SKM-1 (cell line): ENCODE data around the gene NTNG2.
"Not testable (repeated sequence)": the region's sequence is repeated elsewhere in the genome, so short reads cannot be mapped to it uniquely, and the experiment has no call there.

Experiments used
- DNase-seq: peaks from one replicate; lab custom pipeline; 2025; ENCODE audit not compliant: unreplicated experiment; lab: John Stamatoyannopoulos, UW

NTNG2 gene

DNA sequence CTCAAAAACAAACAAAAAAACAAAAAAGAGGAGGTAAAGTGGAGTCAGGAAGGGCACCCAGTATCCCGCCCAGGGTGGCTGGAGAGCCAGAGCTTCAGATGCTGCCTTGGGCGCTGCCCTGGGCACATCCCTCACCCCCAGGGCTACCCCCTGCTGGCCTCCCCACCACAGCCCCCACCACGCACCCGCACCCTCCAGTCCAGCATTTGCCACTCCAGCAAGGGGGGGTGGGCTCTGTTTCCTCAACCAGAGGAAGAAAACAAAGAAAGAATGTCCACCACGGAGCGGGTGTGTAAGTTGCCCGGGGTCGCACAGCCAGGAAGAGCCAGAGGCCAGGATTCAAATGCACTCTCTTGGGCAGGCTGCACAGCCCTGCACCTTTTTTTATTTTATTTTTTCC, 86.1 kb downstream of the NTNG2 start:
- no peak for DNase-seq

GRCh38 chr9:132249123-132249522, 87.3 kb downstream of the NTNG2 start:
- no peak for DNase-seq

GRCh38 chr9:132249690-132250089, 87.8 kb downstream of the NTNG2 start:
- no peak for DNase-seq

GRCh38 chr9:132250324-132251262, 88.7 kb downstream of the NTNG2 start:
- DNase-seq: no peak

DNA sequence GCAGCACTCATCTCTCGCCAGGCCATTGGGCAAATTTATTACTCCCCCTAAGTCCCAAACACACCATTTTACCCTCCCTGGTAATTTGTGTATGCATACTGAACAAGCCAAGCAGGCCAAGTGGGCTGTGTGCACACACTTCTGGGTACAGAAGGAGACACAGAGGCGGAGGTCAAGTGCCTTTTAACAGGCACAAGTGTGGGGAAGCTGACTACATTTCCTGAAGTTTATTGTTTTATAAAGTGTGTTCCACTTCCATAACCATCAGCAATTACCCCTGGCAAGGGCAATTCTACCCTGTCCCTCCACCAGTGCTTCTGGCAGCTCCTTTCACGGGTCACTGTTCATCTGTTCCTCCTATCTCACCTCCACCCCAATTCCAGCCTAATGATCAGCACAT, 99.0 kb downstream of the NTNG2 start:
- no peak for DNase-seq

- DNase-seq: no peak
Observed at GRCh38 chr9:132266017-132266416, 104.2 kb downstream of the NTNG2 start.

- DNase-seq: no peak
Observed at GRCh38 chr9:132267660-132268059, 105.8 kb downstream of the NTNG2 start.

- DNase-seq: peak; percentile 34
Observed at GRCh38 chr9:132268725-132269352, 107.0 kb downstream of the NTNG2 start.

DNA sequence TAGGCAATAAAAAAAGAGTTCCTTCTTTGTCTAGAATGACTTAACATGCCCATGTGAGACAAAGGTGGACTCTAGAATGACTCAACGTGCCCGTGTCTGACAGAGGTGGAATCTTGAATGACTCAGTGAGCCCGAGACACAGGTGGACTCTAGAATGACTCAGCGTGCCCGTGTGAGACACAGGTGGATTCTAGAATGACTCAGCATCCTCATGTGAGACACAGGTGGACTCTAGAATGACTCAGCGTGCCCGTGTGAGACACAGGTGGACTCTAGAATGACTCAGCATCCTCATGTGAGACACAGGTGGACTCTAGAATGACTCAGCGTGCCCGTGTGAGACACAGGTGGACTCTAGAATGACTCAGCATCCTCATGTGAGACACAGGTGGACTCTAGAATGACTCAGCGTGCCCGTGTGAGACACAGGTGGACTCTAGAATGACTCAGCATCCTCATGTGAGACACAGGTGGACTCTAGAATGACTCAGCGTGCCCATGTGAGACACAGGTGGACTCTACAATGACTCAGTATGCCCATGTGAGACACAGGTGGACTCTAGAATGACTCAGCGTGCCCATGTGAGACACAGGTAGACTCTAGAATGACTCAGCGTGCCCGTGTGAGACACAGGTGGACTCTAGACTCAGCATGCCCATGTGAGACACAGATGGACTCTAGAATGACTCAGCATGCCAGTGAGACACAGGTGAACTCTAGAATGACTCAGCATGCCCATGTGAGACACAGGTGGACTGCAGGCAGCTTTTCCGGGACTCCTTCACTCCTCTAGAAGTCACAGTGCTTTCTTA, 108.1 kb downstream of the NTNG2 start:
- not testable (repeated sequence) for DNase-seq

DNA sequence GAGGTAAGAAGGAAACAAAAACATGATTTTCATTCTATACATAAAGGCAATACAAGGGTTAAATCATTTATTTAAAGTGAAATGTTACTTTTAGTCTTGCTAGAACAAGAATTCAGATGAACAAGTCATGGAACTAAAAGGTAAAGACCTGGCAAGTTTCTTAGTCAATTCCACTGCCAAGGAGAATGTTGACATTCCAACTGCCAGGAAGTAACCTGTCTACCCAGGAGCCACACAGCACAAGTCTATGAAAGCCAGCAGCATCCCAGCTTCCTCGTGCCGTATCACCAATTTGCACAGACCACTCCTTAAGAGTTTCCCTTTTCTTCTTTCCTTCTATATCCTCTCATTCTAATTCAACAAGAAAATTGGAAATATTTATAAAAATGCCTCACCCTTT, 113.0 kb downstream of the NTNG2 start:
- no peak for DNase-seq

DNA sequence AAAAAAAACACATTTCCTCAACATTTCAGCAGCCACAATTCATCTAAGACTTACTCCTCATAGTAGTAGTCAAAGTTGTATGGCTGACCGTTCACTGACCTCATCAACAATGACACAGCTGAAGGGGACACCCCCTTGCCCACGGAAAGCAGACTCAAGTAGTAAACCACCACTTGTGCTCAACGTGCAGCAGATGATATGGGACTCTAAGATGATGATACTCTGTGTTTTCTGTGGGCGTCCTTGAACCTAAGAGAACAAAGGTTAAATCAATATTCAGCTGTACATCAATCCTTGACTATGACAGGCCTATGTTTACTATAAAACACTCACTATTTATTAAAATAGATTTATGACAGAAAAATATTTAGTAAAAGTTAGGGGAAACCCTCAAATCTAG, 121.3 kb downstream of the NTNG2 start:
- DNase-seq: no peak

DNA sequence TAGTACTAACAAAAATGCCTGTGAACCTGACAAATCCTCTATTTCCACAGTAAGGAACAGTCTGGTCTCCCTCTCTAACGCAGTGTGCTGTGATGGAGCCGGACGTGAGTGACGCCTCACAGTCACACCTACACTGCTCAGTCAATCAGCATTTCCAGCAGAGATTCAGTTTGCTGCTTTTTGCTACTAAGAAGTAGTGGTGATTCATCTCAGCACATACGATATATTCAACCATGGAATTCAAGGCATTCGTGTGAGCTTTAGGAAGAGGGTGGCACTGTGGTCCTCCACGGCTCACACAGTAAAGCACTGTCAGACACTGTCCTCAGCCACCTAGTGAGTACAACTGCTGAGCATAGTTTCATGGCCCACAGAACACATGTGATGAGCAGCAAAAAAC, 122.0 kb downstream of the NTNG2 start:
- DNase-seq: no peak

DNA sequence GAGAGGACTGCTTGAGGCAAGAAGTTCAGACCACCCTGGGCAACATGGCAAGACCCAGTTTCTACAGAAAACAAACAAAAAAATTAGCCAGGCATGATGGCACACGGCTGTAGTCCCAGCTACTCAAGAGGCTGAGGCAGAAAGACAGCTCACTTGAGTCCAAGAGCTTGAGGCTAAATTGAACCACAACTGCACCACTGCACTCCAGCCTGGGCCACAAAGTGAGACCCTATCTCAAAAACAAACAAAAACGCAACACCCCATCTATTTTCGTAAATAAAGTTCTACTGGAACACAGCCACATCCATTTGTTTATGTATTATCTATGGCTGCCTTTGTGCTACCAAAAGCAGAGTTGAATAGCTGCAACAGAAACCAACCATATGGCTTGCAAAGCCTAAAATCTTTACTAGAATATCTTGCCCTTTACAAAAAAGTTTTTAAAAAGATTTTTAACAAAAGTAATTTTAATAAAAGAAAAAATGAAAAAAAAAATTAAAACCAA, 125.5 kb downstream of the NTNG2 start:
- no peak for DNase-seq

GRCh38 chr9:132288361-132288760, 126.5 kb downstream of the NTNG2 start:
- no peak for DNase-seq

DNA sequence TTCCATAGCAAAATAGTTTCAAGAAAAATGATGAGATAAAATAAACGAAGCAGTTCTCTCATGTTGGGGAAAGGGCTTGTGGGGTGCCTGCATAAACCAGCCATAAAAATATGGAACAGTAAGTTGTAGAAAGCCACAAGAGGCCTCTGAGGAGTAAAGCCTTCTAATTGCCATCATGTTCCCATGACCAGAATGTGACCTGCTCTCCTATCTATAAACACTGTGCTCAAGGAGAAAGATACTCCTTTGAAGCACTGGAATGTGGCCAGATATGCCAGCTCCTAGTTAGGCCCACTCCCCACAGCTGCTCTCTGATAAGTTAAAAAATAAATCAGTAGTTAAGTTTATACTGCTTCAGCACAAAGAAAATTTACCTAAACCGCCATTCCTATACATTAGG, 127.1 kb downstream of the NTNG2 start:
- DNase-seq: no peak

GRCh38 chr9:132293145-132293721, 131.4 kb downstream of the NTNG2 start:
- DNase-seq: no peak
